ENCODE data around the gene TLE4.

GRCh38 chr9:79578891-79579290, 7.1 kb downstream of the TLE4 start:
- TF ChIP-seq POLR2AphosphoS5 (IDR thresholded peaks at IDR 0.05): no peak
- no peak for TF ChIP-seq POLR2A (IDR thresholded peaks at IDR 0.05)
- TF ChIP-seq CTCF (IDR thresholded peaks at IDR 0.05): no peak

Measured in breast epithelium (tissue), 3 donors.